ENCODE measurements around the gene PAN3. TPM values are rescaled to one million over a fixed set of nuclear protein-coding genes. Genes with fewer than 3 reads are reported as not detected.

Gene PAN3
- total and polyA plus RNA-seq, 2 of the 8 experiments (the other 6 are each of a cell fraction or from before 2014, with no cell fraction given): 12.7 to 39.3 TPM

GRCh38 chr13:28116736-28117135 is 21.6 kb upstream of the PAN3 start (continued):
- TF ChIP-seq, protein P1, sequence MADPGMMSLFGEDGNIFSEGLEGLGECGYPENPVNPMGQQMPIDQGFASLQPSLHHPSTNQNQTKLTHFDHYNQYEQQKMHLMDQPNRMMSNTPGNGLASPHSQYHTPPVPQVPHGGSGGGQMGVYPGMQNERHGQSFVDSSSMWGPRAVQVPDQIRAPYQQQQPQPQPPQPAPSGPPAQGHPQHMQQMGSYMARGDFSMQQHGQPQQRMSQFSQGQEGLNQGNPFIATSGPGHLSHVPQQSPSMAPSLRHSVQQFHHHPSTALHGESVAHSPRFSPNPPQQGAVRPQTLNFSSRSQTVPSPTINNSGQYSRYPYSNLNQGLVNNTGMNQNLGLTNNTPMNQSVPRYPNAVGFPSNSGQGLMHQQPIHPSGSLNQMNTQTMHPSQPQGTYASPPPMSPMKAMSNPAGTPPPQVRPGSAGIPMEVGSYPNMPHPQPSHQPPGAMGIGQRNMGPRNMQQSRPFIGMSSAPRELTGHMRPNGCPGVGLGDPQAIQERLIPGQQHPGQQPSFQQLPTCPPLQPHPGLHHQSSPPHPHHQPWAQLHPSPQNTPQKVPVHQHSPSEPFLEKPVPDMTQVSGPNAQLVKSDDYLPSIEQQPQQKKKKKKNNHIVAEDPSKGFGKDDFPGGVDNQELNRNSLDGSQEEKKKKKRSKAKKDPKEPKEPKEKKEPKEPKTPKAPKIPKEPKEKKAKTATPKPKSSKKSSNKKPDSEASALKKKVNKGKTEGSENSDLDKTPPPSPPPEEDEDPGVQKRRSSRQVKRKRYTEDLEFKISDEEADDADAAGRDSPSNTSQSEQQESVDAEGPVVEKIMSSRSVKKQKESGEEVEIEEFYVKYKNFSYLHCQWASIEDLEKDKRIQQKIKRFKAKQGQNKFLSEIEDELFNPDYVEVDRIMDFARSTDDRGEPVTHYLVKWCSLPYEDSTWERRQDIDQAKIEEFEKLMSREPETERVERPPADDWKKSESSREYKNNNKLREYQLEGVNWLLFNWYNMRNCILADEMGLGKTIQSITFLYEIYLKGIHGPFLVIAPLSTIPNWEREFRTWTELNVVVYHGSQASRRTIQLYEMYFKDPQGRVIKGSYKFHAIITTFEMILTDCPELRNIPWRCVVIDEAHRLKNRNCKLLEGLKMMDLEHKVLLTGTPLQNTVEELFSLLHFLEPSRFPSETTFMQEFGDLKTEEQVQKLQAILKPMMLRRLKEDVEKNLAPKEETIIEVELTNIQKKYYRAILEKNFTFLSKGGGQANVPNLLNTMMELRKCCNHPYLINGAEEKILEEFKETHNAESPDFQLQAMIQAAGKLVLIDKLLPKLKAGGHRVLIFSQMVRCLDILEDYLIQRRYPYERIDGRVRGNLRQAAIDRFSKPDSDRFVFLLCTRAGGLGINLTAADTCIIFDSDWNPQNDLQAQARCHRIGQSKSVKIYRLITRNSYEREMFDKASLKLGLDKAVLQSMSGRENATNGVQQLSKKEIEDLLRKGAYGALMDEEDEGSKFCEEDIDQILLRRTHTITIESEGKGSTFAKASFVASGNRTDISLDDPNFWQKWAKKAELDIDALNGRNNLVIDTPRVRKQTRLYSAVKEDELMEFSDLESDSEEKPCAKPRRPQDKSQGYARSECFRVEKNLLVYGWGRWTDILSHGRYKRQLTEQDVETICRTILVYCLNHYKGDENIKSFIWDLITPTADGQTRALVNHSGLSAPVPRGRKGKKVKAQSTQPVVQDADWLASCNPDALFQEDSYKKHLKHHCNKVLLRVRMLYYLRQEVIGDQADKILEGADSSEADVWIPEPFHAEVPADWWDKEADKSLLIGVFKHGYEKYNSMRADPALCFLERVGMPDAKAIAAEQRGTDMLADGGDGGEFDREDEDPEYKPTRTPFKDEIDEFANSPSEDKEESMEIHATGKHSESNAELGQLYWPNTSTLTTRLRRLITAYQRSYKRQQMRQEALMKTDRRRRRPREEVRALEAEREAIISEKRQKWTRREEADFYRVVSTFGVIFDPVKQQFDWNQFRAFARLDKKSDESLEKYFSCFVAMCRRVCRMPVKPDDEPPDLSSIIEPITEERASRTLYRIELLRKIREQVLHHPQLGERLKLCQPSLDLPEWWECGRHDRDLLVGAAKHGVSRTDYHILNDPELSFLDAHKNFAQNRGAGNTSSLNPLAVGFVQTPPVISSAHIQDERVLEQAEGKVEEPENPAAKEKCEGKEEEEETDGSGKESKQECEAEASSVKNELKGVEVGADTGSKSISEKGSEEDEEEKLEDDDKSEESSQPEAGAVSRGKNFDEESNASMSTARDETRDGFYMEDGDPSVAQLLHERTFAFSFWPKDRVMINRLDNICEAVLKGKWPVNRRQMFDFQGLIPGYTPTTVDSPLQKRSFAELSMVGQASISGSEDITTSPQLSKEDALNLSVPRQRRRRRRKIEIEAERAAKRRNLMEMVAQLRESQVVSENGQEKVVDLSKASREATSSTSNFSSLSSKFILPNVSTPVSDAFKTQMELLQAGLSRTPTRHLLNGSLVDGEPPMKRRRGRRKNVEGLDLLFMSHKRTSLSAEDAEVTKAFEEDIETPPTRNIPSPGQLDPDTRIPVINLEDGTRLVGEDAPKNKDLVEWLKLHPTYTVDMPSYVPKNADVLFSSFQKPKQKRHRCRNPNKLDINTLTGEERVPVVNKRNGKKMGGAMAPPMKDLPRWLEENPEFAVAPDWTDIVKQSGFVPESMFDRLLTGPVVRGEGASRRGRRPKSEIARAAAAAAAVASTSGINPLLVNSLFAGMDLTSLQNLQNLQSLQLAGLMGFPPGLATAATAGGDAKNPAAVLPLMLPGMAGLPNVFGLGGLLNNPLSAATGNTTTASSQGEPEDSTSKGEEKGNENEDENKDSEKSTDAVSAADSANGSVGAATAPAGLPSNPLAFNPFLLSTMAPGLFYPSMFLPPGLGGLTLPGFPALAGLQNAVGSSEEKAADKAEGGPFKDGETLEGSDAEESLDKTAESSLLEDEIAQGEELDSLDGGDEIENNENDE (IDR thresholded peaks at IDR 0.05; ENCODE audit: insufficient replicate concordance, low read length): no peak
- TF ChIP-seq CREB1 (IDR thresholded peaks at IDR 0.05) (no peak), RAD21 (IDR thresholded peaks at IDR 0.05 in 1 of 2, conservative IDR thresholded peaks at IDR 0.05 in 1 of 2; ENCODE audit: low read depth in 2 of 2, low read length in 2 of 2) (no peak), CTBP2 (IDR thresholded peaks at IDR 0.05; ENCODE audit: borderline replicate concordance, insufficient read depth, insufficient read length, low read length) (no peak), SIX5 (IDR thresholded peaks at IDR 0.05; ENCODE audit: low read depth, low read length) (no peak), RFX5 (IDR thresholded peaks at IDR 0.05; ENCODE audit: borderline replicate concordance, low read depth, low read length) (no peak), BCL11A (IDR thresholded peaks at IDR 0.05; ENCODE audit: low read depth in 2 of 2, low read length in 2 of 2) (no peak)
- TF ChIP-seq, protein P2, sequence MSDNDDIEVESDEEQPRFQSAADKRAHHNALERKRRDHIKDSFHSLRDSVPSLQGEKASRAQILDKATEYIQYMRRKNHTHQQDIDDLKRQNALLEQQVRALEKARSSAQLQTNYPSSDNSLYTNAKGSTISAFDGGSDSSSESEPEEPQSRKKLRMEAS (IDR thresholded peaks at IDR 0.05): no peak
- TF ChIP-seq, protein P3, sequence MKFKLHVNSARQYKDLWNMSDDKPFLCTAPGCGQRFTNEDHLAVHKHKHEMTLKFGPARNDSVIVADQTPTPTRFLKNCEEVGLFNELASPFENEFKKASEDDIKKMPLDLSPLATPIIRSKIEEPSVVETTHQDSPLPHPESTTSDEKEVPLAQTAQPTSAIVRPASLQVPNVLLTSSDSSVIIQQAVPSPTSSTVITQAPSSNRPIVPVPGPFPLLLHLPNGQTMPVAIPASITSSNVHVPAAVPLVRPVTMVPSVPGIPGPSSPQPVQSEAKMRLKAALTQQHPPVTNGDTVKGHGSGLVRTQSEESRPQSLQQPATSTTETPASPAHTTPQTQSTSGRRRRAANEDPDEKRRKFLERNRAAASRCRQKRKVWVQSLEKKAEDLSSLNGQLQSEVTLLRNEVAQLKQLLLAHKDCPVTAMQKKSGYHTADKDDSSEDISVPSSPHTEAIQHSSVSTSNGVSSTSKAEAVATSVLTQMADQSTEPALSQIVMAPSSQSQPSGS (IDR thresholded peaks at IDR 0.05; ENCODE audit: low read length): no peak
